ELF-1 (cell line): Measurements from ENCODE around the gene SPECC1.
"Not testable (repeated sequence)": the region's sequence is repeated elsewhere in the genome, so short reads cannot be mapped to it uniquely, and the experiment has no call there.

Source experiments
- DNase-seq: peaks from one replicate; pipeline ENCODE4 v3.0.0-alpha.2; 2016; ENCODE audit warnings: low read depth, low spot score

SPECC1 gene

DNA sequence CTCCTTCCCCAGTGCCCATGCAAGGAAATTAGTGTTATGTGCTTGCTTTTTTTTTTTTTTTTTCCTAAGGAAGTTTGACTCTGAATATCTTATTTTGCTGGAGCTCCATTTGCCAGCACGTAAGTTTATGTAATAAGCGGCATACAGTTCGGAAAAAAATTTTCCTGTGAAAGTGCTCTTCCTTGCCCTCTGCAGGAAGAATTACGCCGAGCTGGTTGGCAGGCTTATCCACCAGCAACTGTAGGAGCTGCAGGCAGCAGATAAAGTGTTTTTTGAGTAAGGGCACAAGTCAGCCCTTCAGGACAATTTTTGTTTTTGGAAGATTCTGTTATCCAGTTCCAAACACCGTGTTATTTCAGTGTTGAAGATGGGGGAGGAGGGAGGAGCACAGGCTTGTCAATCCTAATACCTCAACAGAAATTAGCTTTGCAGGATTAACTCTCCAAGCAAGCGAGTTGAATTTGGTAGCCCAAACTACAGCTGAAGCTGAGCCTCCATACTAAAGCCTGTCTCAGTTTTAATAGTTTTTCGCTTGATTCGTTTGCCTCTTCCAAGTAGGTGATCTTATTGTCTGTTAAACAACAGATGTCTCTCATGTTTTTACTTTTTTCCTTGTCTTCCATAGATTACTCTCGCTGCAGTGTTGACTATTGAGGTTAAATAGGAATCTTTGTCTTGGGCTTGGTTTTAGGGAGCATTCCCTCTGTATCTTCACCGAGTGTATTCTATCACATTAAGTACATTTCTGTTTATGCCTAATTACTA lies 1.1 kb downstream of the SPECC1 start:
- DNase-seq = peak; percentile 22

DNA sequence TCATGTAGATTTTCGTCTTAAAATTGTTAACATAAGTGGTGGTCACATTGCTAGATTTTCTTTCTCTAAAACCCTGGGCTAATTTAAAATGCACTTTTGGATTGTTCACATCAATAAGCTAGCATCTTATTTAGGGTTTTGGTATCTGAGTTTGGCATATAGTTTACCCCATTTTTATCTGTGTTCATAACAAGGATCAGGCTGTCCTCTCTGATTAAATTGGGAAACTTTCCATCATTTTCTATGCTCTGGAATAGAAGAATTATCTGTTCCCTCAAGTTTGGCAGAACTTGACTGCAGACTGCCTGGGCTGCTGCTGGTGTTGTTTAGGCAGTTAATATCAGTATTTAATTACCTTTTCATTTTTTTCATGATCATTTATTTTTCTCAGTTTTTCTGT lies 1.8 kb downstream of the SPECC1 start:
- no peak for DNase-seq

DNA sequence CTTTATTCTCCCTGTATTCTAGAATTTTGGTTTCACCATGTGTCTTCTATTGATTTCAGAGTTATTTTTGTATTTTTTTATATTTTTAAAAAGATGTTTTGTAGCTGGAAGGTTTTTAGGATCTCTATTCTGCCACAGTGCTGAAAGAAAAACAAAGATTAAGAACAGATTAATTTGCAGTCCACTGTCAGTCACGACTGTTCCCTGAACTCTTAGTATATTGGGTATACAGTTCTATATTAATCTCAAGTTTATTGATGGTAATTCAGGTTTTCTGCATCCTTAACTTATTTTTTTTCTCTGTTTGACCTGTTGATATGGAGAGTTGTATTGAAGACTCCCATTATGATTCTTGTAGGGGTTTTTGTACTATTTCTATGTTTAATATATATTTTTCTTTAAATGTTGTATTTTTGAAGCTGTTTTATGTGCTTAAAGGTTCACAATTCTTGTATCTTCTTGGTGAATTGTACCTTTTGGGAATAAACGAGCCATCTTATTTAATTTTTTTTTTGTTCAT lies 2.9 kb downstream of the SPECC1 start:
- DNase-seq = no peak

DNA sequence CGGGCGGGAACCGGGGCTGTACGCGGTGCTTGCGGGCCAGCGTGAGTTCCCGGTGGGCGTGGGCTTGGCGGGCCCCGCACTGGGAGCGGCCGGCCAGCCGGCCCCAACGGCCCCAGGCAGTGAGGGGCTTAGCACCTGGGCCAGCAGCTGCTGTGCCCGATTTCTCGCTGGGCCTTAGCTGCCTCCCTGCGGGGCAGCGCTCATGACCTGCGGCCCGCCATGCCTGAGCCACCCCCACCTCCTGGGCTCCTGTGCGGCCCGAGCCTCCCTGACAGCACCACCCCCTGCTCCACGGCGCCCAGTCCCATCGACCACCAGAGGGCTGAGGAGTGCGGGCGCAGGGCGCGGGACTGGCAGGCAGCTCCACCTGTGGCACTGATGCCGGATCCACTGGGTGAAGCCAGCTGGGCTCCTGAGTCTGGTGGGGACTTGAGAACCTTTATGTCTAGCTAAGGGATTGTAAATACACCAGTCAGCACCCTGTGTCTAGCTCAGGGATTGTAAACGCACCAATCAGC lies 7.4 kb downstream of the SPECC1 start:
- DNase-seq = not testable (repeated sequence)

DNA sequence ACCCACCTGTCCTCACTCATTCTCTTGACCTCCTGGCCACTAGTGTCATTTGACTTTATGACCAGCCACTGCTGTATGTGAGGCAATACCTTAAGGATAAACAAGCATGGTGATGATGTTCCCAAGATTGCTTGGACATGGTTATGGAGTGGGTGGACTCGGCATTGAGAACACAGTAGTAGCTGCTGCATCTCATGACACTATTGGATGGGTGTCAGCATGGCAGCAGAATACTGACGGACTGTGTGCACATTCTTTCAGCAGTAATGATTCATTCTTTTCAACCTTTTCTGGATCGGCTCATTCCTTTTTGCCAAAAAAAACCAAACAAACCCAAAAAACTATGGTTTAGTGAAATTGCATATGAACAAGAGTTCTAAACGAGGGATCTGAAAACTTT lies 13.5 kb downstream of the SPECC1 start:
- no peak for DNase-seq

DNA sequence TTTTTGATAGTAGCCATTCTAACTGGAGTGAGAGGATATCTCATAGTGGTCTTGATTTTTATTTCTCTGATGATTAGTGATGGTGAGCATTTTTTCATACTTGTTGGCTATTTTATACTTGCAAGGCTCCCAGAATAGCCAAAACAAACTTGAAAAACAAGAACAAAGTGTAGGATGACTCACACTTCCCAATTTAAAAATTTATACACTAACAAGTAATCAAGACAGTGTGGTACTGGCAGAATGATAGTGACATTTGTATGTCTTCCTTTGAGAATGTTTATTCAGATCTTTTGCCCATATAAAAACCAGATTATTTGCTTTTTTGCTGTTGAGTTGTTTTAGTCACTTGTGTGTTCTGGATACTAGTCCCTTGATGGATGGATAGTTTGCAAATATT lies 17.8 kb downstream of the SPECC1 start:
- DNase-seq = no peak

DNA sequence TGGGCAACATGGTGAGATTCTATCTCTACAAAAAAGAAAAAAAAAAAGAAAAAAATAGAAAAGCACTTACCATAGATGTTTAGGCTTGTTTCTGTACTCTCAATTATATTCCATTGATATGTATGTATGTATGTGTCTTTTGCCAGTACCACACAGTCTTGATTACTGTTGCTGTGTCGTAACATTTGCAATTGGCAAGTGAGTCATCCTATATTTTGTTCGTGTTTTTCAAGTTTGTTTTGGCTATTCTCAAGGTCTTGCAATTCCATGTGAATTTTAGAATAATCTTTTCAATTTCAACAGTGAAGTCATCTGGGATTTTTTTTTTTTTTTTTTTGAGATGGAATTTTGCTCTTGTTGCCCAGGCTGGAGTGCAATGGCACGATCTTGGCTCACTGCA lies 19.3 kb downstream of the SPECC1 start:
- DNase-seq = no peak

DNA sequence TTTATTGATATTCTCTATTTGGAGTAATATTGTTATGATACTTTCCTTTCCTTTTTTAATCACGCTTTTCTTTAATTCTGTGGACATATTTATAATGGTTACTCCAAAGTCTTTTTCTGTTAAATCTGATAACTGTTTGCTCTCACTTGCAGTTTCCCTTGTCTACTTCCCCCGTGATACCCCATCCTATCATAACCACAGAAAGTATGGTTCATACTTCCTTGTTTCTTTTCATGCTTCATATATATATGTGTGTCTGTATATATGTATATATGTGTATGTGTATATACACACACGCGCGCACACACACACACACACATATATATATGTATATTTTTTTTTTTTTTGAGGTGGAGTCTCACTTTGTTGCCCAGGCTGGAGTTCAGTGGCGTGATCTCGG lies 23.5 kb downstream of the SPECC1 start:
- DNase-seq = no peak

DNA sequence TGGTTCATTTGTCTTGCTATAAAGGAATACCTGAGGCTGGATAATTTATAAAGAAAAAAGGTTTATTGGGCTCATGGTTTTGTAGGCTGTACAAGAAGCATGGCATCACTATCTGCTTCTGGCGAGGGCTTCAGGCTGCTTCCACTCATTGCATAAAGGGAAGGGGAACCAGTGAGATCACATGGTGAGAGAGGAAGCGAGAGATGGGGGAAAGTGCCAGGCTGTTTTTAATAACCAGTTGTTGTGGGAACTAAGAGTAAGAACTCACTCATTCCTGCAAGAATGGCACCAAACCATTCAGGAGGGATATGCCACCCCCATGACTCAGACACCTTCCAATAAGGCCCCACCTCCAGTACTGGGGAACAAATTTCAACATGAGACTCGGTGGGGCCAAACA lies 24.3 kb downstream of the SPECC1 start:
- DNase-seq = no peak

DNA sequence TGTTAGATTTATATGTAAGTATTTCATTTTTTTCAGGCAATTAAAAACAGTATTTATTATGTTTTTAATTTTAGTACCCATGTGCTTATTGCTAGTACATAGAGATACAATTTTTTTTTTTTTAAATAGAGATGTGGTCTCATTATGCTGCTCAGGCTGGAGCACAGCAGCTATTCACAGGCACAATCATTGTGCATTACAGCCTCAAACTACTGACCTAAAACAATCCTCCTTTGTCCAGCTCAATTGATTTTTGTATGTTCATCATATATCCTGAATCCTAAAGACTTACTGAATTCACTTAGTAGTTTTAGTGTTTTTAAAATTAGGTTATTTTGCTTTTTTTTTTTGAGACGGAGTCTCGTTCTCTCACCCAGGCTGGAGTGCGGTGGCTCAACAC lies 26.3 kb downstream of the SPECC1 start:
- no peak for DNase-seq

DNA sequence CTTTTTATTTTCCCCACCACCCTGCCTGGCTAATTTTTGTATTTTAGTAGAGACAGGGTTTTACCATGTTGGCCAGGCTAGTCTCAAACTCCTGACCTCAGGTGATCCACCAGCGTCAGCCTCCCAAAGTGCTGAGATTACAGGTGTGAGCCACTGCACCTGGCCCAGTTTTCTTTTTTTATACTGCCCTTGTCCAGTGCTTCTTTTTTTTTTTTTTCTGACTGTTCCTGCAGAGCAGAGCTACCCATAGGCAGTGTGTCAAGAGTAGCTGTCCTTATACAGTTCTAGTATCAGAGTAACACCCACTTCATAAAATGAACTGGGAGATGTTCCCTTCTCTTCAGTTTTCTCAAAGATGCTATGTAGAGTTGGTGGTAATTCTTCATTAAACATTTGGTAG lies 28.1 kb downstream of the SPECC1 start:
- DNase-seq = not testable (repeated sequence)

DNA sequence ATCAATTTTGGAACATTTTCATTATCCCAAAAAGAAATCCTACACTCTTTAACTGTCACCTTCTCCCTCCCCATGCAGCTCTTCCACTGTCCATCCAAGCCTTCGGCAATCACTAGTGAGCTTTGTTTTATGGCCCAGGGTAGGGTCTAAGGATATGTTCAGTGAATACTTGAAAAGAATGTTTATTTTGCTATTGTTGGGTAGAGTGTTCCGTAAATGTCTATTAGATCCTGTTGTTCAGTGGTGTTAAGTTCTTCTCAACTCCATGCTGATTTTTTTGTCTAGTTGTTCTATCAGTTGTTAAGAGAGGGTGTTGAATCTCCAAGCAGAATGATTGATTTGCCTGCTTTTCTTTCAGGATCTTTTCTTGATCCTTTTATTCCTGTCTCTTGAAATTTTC lies 29.9 kb downstream of the SPECC1 start:
- DNase-seq = no peak

DNA sequence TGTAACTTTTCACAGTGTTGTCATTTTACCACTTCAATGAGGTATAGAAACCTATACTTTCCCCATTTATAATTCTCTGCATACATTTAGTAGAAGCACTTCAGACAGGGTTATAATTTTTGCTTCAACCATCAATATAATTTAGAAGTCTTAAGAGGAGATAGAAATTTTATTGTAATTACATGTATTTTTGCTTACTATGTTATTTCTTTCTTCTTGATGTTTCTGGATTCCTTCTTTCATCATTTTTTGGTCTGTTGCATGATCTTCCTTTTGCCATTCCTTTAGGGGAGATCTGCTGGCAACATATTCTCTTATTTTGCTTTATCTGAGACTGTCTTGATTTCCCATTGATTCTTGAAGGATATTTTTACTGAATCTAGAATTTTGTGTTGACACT lies 31.1 kb downstream of the SPECC1 start:
- DNase-seq = no peak

DNA sequence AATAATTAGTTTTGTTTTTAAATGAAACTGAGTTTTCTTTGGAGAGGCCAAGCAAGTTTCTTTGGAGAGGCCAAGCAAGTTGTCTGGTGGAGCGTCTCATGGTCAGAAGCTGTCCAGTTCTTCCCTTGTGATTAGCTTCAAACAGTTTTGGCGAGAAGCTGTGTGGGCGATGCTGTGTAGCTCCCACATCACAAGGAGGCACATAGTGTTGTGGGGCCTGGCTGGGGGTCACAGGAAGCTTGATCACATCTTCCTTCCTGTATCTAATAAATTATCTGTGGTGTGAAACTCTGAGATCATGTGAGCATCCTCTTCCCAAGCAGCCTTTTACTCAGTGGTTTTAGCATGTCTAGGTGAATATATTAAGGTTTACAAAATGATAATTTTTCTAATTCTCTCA lies 33.9 kb downstream of the SPECC1 start:
- no peak for DNase-seq

DNA sequence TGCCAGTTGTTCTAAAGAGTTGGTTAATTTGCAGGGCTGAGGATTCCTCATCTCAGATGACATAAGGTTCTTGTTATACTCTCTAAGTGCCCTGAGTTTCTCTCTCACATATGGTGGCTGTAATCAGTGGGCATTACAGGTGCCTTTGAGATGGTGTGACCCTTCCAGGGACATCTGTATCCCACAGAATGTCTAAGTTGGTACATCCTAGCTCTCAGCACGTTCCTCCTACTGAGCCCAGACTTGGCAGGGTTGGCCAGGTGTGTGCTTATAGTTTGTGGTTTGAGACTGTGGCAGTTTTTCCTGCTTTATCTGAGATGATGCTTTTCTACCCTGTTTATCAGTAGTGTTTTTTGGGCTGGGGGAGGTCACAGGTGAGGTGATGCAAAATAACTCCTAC lies 36.3 kb downstream of the SPECC1 start:
- no peak for DNase-seq

DNA sequence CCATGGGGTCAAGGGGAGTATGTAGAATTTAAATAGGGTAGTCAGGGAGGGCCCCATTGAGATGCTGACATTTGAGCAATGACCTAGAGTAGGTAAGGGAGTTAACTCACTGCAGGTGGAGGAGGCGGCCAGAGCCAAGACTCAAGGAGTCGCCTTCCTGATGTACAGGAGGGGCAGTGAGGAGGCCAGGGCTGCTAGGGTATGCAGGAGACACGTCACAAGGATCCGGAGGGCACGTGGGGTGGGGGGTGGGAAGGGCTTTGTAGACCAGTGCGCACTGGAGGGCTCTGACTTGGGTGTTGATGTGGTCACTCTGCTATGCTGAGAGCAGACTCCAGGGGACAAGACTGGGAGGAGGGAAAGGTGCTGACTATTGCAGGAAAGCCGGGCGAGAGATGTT lies 37.5 kb downstream of the SPECC1 start:
- peak; percentile 21 for DNase-seq

DNA sequence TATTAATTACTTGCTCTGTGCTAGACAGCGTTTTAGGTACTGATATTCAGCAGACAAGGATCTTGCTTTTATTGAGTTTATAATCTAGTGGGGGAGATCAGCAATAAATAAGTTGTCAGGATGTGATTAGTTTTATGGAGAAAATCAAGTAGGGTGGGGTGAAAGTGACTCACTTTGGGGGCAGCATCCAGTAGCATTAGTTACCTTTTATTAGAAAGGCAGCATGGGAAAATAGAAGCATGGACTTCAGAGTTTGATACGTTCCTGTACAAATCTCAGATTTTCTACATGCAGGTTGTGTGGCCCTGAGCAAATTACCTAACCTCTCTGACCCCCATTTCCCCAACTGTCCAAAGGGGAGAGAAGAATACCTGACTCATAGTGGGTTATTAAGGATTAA lies 42.5 kb downstream of the SPECC1 start:
- DNase-seq = no peak

DNA sequence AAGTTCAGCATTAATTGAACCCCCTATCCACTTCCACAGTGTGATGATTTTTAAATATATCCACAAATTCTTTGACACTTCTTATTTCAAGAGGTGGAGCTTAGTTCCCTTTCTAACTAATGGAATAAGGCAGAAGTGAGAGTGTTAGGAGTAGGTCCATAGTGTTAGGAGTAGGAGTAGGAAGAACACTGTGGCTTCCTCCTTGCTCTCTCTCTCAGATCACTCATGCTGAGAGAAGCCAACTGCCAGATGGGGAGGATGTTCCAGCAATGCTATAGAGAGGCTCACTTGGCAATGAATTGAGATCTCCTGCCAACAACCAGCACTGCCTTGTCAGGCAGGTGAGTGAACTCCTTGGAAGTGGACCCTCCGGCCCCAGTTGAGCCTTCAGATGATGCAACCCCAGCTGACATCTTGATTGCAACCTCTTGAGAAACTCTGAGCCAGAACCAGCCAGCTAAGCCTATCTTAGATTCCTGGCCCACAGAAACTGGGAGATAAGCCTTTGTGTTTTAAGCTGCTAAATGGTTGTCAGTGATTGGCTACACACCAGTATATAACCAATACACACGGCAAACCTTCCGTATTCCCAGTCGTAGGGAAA lies 44.3 kb downstream of the SPECC1 start:
- no peak for DNase-seq

DNA sequence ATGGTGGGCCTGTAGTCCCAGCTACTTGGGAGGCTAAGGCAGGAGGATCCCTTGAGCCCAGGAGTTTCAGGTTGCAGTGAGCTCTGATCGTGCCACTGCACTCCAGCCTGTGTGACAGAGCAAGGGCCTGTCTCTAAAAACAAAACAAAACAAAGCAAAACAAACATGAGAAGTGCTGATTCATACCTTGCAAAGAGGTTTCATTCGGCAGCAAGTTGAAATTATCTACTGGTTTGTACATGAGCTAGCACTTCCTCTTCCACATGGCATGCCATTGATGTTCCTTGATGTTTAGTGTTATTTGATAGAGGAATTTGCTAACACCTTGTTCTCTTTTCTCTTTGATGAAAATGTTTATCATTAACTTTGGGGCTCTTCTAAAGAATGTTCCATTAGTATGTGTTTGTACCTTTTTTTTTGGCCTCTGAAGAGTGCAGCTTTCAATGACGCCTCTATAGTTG lies 50.6 kb downstream of the SPECC1 start:
- DNase-seq = no peak

DNA sequence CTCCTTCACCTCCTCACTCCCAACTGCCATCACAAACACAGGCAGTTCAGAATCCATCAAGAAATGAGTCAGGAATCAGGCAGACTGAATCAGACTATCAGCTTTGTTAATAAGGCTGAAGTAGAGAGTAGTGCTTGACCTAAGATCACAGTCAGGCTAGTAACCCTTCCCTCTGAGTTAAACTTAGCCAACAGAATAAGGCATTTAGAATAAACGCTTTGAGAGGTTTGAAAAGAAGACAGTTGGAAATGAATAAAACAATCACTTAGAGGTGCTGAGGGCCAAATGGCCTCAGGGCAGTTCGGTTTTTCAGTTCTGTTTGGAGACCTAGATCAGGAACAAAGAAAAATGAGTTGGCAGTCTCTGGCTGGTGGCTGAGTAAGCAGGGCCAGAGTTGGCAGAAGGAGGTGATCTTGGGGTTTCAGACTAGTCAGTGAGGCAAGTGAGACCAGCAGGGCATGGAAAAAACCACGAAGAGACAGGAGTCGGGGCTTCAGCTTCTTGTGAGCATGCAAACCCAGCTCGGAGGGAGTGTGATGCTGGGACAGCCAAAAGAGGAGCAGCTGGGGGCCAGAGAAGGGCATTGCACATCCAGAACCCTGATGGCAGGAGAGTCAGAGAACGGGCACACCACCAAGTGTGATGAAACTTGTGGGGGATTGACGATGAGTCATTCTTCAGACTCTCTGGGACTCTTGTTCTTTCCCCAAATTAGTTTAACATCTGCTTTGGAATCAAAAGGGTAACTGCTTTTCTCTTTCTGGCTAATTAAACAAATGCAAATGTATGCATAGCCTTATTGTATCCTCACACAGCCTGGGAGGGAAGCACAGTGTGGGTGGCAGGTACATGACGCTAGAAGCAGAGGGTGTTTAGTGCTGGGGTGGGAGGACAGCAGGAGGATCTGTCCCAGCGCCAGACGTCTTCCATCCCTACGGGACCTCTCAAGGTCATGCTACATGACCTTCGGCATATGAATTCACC lies 54.8 kb downstream of the SPECC1 start:
- DNase-seq = no peak

DNA sequence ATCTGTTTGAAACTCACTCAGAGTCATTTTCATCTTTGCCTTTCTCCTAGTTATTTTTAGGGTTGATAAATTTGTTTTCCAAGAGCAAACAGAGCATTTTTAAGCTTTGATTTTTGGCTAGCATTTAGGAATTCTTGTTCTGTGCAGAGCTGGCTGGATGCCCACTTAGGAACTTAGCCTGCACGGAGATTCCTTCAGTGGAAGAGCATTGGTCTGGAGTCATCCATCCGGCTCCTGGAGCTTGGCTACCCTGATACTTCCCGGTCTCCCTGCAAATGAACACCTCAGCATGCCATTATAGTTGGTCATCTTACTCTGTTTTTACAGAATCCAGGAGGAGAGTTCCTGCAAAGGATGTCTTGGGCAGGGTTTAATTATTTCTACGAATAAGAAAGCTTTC lies 57.1 kb downstream of the SPECC1 start:
- DNase-seq = no peak

DNA sequence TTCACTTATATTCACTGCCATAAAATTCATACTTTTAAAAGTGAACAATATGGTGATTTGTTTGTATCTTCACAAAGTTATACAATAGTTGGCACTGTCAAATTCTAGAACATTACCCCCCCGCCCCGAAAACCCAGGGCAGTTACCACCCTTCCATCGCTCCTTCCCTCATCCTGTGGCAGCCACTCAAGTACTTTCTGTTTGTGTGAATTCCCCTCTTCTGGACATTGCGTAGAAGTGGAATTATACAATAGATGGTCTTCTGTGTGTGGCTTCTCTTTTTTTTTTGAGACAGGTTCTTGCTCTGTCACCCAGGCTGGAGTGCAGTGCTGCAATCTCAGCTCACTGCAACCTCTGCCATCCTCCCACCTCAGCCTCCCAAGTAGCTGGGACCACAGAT lies 58.6 kb downstream of the SPECC1 start:
- no peak for DNase-seq
